Heart left ventricle (tissue), 16 donors: ENCODE results near the gene NT5C2. TPM values are rescaled to one million over a fixed set of nuclear protein-coding genes. Genes with fewer than 3 reads are reported as not detected.

Experiments used
- ATAC-seq, 4 donors: fragments of 200-7000 bp; cut with Tn5 transposase; one replicate each; pipeline ENCODE4 v1.9.1; 2020 to 2022; ENCODE audit warnings: moderate library complexity in 4 of 4, mild to moderate bottlenecking in 3 of 4, moderate number of reproducible peaks in 1 of 4
- DNase-seq, 5 donors: peaks; one replicate each; pipeline ENCODE4 v3.0.0-alpha.2; 2020
- H3K27ac ChIP-seq, 12 donors: fragments of 200-600 bp; sonication (generic) in 4 of 12; one replicate each; pipeline versions ENCODE4 v1.5.0 to v1.8.0; 2016 to 2022; ENCODE audit warnings: mild to moderate bottlenecking in 2 of 12
- H3K27me3 ChIP-seq, 9 donors: fragments of 200-600 bp; sonication (generic) in 2 of 9; one replicate each; pipeline versions ENCODE4 v1.5.1 to v1.8.0; 2016 to 2022; ENCODE audit warnings: mild to moderate bottlenecking in 3 of 9
- H3K36me3 ChIP-seq, 9 donors: fragments of 200-600 bp; sonication (generic) in 2 of 9; one replicate each; pipeline versions ENCODE4 v1.5.0 to v1.8.0; 2018 to 2022; ENCODE audit warnings: mild to moderate bottlenecking in 2 of 9
- H3K4me1 ChIP-seq, 12 donors: fragments of 200-600 bp; sonication (generic) in 4 of 12; one replicate each; pipeline versions ENCODE4 v1.5.0 to v1.8.0; 2016 to 2022; ENCODE audit warnings: mild to moderate bottlenecking in 3 of 12
- H3K4me3 ChIP-seq, 12 donors: fragments of 200-600 bp; sonication (generic) in 4 of 12; one replicate each; pipeline versions ENCODE4 v1.5.0 to v1.8.0; 2017 to 2022; ENCODE audit warnings: mild to moderate bottlenecking in 9 of 12, moderate library complexity in 4 of 12
- H3K9me3 ChIP-seq, 12 donors: fragments of 200-600 bp; sonication (generic) in 4 of 12; one replicate each; pipeline versions ENCODE4 v1.5.0 to v1.8.0; 2016 to 2022; ENCODE audit warnings: mild to moderate bottlenecking in 1 of 12
- POLR2A ChIP-seq, 2 donors: fragments of 450-650 bp; IDR thresholded peaks; one replicate each; pipeline ENCODE4 v1.6.1; 2017; ENCODE audit warnings: antibody characterized with exemption in 2 of 2, mild to moderate bottlenecking in 2 of 2, moderate library complexity in 2 of 2
- WGBS, 4 donors: extraction: QIAGEN DNeasy Blood & Tissue Kit in 2 of 4; methylation state at CpG; one replicate each; pipeline versions ENCODE4 v1.1.5 to v1.1.7; 2013 to 2018; 5-methylcytosine and 5-hydroxymethylcytosine counted together
- intact Hi-C, 10 donors: fragments of 100-400 bp; cut with DNase I; formaldehyde crosslinking; loops; one replicate each; pipeline versions ENCODE4 v1.11.1 to v1.14.2; 2022
- polyA plus RNA-seq, 2 donors: library from polyadenylated mRNA; stranded (reverse); fragments of 200-250 nt; gene quantifications; one replicate each; pipeline ENCODE4 v1.2.3, GENCODE V29; 2013
- total RNA-seq, 9 donors: library from RNA; depleted of rRNA in 2 of 9; stranded (reverse); fragments of >200 nt in 2 of 9; fragmentation: NEBNext Ultra II Directional in 3 of 9; extraction: Animal tissue kit (Norgen Biotek cat#: 25700) in 3 of 9; gene quantifications; one replicate each; pipeline versions ENCODE4 v1.1.0 to v1.2.4, GENCODE V29; 2016 to 2023
- TF ChIP-seq, protein P1 (sequence below), 12 donors: fragments of 200-600 bp; sonication (generic) in 4 of 12; IDR thresholded peaks; one replicate each; pipeline versions ENCODE4 v1.5.0 to v1.8.0; 2018 to 2022; ENCODE audit warnings: antibody characterized with exemption in 12 of 12, mild to moderate bottlenecking in 5 of 12
- donor health status: ischemic (EF 13 %, LVEDD 7.1; RV severe dilation, severe dysfunction).
- donor health status: healthy with polysubstance abuse.
- donor health status: DM: no; HTN: yes; CAD: no.
- donor health status: DM: no; HTN: no; CAD: no.
- donor health status: ischemic (EF 25% LVEDD 6.9; RV normal size, moderate dysfunction).
- donor health status: ischemic (EF 25% LVEDD 5.7; RV mildly dilated, moderate dysfunction).
- donor health status: healthy.
- donor health status: DM: yes; HTN: yes; CAD: no.
- donor health status: ischemic (EF 35%, LVEDD 5.7; RV mildly dilated, moderate dysfunction).
- donor health status: nonischemic (EF 11% LVEDD 7.7; RV severe dilation, severe dysfunction).
- donor health status: DM: yes; HTN: yes; CAD: no.
- donor health status: PGD.
- donor health status: ischemic (EF 29% LVEDD 5.4; RV normal size, mild dysfunction).
- donor health status: nonischemic (EF 23%, LVEDD 6.1; RV moderate dilation, normal function).

The NT5C2 gene
- total and polyA plus RNA-seq, 11 donors = 26.2 to 70.6 (median 43.6) TPM

DNA sequence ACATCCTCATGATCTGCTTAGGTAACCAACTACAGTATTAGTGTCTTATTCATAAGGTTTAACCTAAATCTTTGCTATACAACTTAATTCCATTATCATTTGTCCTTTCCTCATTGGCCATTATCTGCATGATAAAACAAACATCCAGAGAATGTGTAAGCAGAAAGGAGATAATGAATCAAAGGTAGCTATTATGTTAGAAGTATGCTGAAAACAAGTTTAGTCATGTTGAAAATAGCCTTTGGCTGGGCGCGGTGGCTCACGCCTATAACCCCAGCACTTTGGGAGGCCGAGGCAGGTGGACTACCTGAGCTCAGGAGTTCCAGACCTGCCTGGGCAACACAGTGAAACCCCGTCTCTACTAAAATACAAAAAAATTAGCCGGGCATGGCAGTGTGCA is 78.2 kb downstream of the NT5C2 start:
- intact Hi-C loops = loop anchor here in 2 of 10 donors (5.0 kb wide), 2 partner anchors 37 to 77 kb away; partner anchors contain the start of gene NT5C2 (in 1 of the 2)
- H3K4me3 ChIP-seq = no peak overlapping the region
- ATAC-seq = no peak
- no peak overlapping the region for H3K27ac ChIP-seq
- no peak for TF ChIP-seq POLR2A (IDR thresholded peaks at IDR 0.05)
- TF ChIP-seq, protein P1, sequence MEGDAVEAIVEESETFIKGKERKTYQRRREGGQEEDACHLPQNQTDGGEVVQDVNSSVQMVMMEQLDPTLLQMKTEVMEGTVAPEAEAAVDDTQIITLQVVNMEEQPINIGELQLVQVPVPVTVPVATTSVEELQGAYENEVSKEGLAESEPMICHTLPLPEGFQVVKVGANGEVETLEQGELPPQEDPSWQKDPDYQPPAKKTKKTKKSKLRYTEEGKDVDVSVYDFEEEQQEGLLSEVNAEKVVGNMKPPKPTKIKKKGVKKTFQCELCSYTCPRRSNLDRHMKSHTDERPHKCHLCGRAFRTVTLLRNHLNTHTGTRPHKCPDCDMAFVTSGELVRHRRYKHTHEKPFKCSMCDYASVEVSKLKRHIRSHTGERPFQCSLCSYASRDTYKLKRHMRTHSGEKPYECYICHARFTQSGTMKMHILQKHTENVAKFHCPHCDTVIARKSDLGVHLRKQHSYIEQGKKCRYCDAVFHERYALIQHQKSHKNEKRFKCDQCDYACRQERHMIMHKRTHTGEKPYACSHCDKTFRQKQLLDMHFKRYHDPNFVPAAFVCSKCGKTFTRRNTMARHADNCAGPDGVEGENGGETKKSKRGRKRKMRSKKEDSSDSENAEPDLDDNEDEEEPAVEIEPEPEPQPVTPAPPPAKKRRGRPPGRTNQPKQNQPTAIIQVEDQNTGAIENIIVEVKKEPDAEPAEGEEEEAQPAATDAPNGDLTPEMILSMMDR (IDR thresholded peaks at IDR 0.05) = no peak
- DNase-seq = no peak
- 92 to 97% (median 95%) methylated on average over 6 of the region's 6 CpGs for WGBS, 4 donors
- H3K4me1 ChIP-seq = peaks cover 8 to 68% (median 33%) of the 10 kb centered on the region in 12 donors
- no peaks in the 10 kb centered on the region for H3K27me3 ChIP-seq
- H3K36me3 ChIP-seq = peaks cover 0 to 6% (median 0%) of the 10 kb centered on the region in 9 donors
- no peaks in the 10 kb centered on the region for H3K9me3 ChIP-seq

DNA sequence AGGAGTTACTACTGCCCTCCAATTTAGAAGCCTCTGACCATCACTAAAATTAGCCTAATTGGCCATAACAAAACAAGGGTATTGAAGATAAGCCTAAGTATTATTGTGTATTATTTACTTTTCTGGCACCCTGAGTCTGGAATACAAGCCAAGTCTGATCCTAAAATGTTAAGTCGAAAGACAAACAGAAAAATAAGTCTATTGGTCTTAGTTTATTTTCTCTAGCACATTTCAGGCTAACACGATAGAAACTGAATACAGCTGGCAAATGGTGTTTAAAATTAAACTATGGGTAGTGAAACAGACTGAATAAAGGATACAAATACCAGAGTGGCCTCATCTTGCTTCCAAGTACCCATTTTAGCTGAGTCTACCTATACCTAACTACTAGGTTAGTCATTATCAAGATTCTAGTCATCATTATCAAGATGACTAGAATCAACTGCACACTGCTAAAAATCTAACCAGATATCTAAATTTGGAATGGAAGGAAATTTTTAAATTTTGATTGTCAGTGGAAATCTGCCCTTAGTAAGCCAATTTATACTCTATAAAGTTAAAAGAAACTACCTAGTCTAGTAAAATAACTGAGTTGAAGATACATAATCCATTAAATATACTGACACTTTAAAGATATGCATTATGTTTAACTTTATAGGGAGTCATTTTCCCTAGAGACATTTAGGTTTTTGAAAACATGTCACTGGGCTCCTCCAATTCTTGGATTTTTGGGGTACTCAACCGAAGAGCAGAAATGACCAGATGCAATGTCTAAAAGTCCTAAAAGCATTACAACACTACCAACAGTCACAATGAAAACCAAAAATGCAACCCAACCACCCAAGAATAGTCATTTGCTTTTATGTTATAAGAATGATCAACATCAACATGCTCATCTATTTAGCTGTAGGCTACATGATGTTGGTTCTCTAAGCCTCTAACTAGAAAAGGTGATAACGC is 80.9 kb downstream of the NT5C2 start:
- DNase-seq (no peak), ATAC-seq (no peak)
- Histone ChIP-seq H3K27ac (peak overlapping the region; percentile 17 to 83 (median 60)), H3K9me3 (no peaks in the 10 kb centered on the region), H3K4me3 (no peak overlapping the region), H3K36me3 (peaks cover 0 to 15% (median 0%) of the 10 kb centered on the region in 9 donors), H3K27me3 (no peaks in the 10 kb centered on the region), H3K4me1 (peaks cover 8 to 59% (median 30%) of the 10 kb centered on the region in 12 donors)
- 68 to 76% (median 70%) methylated on average over 4 of the region's 4 CpGs for WGBS, 4 donors
- TF ChIP-seq, protein P1 (IDR thresholded peaks at IDR 0.05) = no peak
- TF ChIP-seq POLR2A (IDR thresholded peaks at IDR 0.05) = no peak
- intact Hi-C loops = loop anchor here in 2 of 10 donors (5.0 kb wide), 2 partner anchors 40 to 80 kb away; partner anchors contain the start of gene NT5C2 (in 1 of the 2)

DNA sequence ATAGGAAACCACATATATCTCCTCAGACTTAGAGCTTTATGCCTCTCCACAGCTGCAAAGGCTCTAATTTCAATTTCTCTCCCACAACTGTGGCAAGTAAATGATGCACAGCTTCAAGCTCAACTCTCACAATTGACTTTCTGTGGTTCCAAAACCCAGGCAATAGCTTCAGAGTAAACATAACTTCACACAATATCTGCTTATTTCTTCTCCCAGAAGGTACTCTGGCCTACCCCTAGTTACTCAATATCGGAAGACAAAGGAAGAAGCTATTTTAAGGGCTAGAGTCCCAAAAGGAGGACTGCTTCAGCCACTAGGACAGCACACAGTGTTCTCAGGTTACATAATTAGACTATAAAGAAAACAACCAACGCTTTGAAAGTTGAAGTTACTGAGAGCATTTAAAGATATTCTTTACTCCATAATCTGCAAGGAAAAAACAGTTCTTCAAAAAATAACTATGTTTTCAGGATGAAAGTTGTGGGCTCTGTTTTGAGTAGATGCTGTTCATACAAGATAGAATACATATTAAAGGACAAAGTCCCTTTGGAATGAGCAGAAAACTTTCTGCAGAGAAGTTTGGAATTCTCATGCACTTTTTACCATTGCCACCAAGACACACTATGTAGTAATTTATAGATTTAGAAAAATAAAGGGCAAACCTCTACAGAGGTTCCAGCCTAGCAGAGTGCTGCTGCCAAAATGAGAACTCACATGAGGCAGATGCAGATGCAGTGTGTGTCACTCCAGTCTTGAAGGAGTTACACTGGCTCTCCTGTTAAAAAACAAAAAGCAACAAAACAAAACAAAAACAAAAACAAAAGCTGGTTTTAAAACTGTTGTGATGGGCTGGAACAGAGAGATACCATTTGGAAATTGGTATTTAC is 81.8 kb downstream of the NT5C2 start:
- no peaks in the 10 kb centered on the region for H3K27me3 ChIP-seq
- ATAC-seq = peak; percentile 85 to 94 (median 86)
- peak overlapping the region; percentile 17 to 83 (median 60) for H3K27ac ChIP-seq
- H3K4me1 ChIP-seq = peaks cover 8 to 61% (median 34%) of the 10 kb centered on the region in 12 donors
- peak overlapping the region in 4 of 12 donors; percentile 6 to 27 (median 9) for H3K4me3 ChIP-seq
- peaks cover 0 to 22% (median 1%) of the 10 kb centered on the region in 9 donors for H3K36me3 ChIP-seq
- intact Hi-C loops = loop anchor here in 2 of 10 donors (5.0 kb wide), 2 partner anchors 41 to 81 kb away; partner anchors contain the start of gene NT5C2 (in 1 of the 2)
- DNase-seq = no peak
- TF ChIP-seq, protein P1 (IDR thresholded peaks at IDR 0.05) = peak in 1 of 12 donors; percentile 16
- TF ChIP-seq POLR2A (IDR thresholded peaks at IDR 0.05) = no peak
- 1 to 14% (median 4%) methylated on average over 2 of the region's 2 CpGs for WGBS, 4 donors
- H3K9me3 ChIP-seq = no peaks in the 10 kb centered on the region
